ENCODE data around the gene IFT80.

DNA sequence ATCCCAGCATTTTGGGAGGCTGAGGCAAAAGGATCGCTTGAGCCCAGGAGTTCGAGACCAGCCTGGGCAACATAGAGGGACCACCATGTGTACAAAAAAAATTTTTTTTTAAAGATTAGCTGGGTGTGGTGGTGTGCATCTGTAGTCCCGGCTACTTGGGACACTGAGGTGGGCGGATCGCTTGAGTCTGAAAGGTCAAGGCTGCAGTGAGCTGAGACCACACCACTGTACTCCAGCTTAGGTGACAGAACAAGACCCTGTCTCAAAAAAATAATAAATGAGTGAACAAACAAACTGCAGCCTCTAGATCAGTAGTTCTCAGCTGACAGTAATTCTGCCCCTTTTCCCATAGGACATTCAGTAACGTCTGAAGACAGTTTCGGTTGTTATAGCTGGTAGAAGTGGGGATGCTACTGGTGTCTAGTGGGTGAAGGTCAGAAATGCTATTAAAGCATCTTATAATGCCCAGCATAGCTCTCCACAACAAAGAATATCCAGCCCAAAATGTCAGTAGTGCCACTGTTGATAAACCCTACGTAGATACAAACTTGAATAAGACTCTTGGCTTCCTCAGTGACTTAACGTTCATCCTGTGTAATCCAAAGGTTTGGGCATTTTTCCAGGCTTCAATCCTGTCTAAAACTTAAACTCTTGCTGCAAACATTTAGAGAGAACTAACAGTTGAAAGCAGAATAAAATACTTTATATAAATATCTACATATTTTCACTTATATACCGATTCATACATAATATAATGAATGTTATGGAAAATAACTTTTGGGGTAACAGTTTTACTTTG is 11.0 kb upstream of the IFT80 start:
- TF ChIP-seq, protein P1, sequence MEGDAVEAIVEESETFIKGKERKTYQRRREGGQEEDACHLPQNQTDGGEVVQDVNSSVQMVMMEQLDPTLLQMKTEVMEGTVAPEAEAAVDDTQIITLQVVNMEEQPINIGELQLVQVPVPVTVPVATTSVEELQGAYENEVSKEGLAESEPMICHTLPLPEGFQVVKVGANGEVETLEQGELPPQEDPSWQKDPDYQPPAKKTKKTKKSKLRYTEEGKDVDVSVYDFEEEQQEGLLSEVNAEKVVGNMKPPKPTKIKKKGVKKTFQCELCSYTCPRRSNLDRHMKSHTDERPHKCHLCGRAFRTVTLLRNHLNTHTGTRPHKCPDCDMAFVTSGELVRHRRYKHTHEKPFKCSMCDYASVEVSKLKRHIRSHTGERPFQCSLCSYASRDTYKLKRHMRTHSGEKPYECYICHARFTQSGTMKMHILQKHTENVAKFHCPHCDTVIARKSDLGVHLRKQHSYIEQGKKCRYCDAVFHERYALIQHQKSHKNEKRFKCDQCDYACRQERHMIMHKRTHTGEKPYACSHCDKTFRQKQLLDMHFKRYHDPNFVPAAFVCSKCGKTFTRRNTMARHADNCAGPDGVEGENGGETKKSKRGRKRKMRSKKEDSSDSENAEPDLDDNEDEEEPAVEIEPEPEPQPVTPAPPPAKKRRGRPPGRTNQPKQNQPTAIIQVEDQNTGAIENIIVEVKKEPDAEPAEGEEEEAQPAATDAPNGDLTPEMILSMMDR (conservative IDR thresholded peaks at IDR 0.05 in 1 of 2, IDR thresholded peaks at IDR 0.05 in 1 of 2; ENCODE audit: low read depth in 1 of 2, low read length in 2 of 2) = no peak
- TF ChIP-seq EZH2 (IDR thresholded peaks at IDR 0.05; ENCODE audit: low read length, missing control alignments) = no peak

All from fibroblast of lung (primary cell).